Upper lobe of left lung (tissue), 4 donors: ENCODE data around the gene PNO1.

Experiments used
- POLR2A ChIP-seq, 4 donors: fragments of 450-650 bp; IDR thresholded peaks; one replicate each; pipeline ENCODE4 v1.5.1; 2016 to 2017; ENCODE audit warnings: antibody characterized with exemption in 4 of 4, mild to moderate bottlenecking in 2 of 4
- POLR2AphosphoS5 ChIP-seq, 2 donors: sonication (generic); formaldehyde crosslinking; IDR thresholded peaks; one replicate each; pipeline ENCODE4 v1.5.1; 2017; ENCODE audit warnings: antibody characterized with exemption in 2 of 2
- TF ChIP-seq, protein P1 (sequence below), 6 experiments: fragments of 450-650 bp in 4 of 6; fragments of 200-600 bp in 2 of 6; sonication (generic) in 2 of 6; IDR thresholded peaks; one replicate each; pipeline ENCODE4 v1.5.1; 2016 to 2019; ENCODE audit warnings: antibody characterized with exemption in 6 of 6

DNA sequence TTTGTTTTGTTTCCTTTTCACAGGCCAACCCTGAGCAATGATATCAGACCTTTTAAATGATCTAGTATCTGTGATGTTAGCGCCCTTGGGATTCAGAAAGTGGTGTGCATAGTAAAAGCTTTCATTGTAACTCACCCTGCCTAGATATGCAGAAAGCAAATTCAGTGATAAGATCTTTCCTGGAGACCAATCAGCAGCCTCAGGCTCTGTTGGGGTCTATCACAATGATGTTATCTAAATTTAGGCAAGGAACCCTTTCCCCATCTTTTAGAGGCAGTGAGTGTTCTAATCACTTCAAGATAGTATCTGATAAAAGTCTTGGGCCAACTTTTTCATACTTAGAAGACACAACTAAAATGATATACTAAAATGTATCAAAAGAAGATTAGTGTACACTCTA, 23.6 kb upstream of the PNO1 start:
- TF ChIP-seq POLR2A (IDR thresholded peaks at IDR 0.05) (no peak), POLR2AphosphoS5 (IDR thresholded peaks at IDR 0.05) (no peak)
- TF ChIP-seq, protein P1, sequence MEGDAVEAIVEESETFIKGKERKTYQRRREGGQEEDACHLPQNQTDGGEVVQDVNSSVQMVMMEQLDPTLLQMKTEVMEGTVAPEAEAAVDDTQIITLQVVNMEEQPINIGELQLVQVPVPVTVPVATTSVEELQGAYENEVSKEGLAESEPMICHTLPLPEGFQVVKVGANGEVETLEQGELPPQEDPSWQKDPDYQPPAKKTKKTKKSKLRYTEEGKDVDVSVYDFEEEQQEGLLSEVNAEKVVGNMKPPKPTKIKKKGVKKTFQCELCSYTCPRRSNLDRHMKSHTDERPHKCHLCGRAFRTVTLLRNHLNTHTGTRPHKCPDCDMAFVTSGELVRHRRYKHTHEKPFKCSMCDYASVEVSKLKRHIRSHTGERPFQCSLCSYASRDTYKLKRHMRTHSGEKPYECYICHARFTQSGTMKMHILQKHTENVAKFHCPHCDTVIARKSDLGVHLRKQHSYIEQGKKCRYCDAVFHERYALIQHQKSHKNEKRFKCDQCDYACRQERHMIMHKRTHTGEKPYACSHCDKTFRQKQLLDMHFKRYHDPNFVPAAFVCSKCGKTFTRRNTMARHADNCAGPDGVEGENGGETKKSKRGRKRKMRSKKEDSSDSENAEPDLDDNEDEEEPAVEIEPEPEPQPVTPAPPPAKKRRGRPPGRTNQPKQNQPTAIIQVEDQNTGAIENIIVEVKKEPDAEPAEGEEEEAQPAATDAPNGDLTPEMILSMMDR (IDR thresholded peaks at IDR 0.05) = no peak
